Measurements from ENCODE around the gene CDCA5.

DNA sequence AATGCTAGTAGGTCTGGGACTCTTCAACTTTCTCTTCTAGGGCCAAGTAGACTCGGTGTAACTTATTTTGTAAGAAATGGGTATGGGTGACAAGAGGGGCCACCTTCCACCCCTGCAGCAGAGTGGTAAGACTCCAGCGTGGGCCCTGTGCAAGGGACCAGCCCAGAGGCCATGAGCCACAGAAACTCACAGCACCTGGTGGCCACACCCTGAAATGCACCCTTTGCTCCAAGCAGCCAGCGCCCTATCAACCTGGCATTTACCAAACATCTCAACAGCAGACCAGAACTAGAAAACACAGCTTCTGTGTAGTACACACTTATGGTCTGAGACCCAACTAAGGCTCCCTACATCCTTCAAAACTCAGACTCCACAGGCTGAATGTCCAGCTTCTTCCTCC lies 5.7 kb downstream of the CDCA5 start:
- TF ChIP-seq, protein P1, sequence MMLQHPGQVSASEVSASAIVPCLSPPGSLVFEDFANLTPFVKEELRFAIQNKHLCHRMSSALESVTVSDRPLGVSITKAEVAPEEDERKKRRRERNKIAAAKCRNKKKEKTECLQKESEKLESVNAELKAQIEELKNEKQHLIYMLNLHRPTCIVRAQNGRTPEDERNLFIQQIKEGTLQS (IDR thresholded peaks at IDR 0.05): no peak
- TF ChIP-seq, protein P2, sequence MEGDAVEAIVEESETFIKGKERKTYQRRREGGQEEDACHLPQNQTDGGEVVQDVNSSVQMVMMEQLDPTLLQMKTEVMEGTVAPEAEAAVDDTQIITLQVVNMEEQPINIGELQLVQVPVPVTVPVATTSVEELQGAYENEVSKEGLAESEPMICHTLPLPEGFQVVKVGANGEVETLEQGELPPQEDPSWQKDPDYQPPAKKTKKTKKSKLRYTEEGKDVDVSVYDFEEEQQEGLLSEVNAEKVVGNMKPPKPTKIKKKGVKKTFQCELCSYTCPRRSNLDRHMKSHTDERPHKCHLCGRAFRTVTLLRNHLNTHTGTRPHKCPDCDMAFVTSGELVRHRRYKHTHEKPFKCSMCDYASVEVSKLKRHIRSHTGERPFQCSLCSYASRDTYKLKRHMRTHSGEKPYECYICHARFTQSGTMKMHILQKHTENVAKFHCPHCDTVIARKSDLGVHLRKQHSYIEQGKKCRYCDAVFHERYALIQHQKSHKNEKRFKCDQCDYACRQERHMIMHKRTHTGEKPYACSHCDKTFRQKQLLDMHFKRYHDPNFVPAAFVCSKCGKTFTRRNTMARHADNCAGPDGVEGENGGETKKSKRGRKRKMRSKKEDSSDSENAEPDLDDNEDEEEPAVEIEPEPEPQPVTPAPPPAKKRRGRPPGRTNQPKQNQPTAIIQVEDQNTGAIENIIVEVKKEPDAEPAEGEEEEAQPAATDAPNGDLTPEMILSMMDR (IDR thresholded peaks at IDR 0.05 in 2 of 3, conservative IDR thresholded peaks at IDR 0.05 in 1 of 3; ENCODE audit: borderline replicate concordance in 1 of 3, insufficient read depth in 1 of 3, low read depth in 2 of 3, low read length in 2 of 3): peak; percentile 52 to 83 (median 78); a peak in 5 of 6 replicates
- TF ChIP-seq POLR2AphosphoS5 (IDR thresholded peaks at IDR 0.05; ENCODE audit: low read depth, low read length): no peak
